HUES64 (cell line): Measurements from ENCODE around the gene TUBAL3.
"Not testable (repeated sequence)": the region's sequence is repeated elsewhere in the genome, so short reads cannot be mapped to it uniquely, and the experiment has no call there.

Experiments used
- H3K27ac ChIP-seq: 2 replicates; pipeline ENCODE4 v1.7.0; 2013; ENCODE audit warnings: low read depth, low read length, inconsistent platforms
- H3K27me3 ChIP-seq: 2 replicates; pipeline ENCODE4 v1.6.1; 2013; ENCODE audit warnings: mild to moderate bottlenecking, low read length; ENCODE audit not compliant: insufficient read depth
- H3K36me3 ChIP-seq: 2 replicates; pipeline ENCODE4 v1.6.1; 2013; ENCODE audit warnings: mild to moderate bottlenecking, low read length; ENCODE audit not compliant: insufficient read depth
- H3K4me1 ChIP-seq: 2 replicates; pipeline ENCODE4 v1.6.1; 2013; ENCODE audit warnings: mild to moderate bottlenecking, low read length, moderate library complexity; ENCODE audit not compliant: insufficient read depth
- H3K4me3 ChIP-seq: 2 replicates; pipeline ENCODE4 v1.5.1; 2013; ENCODE audit warnings: mild to moderate bottlenecking, low read length, moderate library complexity
- H3K9ac ChIP-seq: 2 replicates; pipeline ENCODE4 v1.6.1; 2013; ENCODE audit warnings: mild to moderate bottlenecking, low read depth, low read length
- H3K9me3 ChIP-seq: 2 replicates; pipeline ENCODE4 v1.6.1; 2013; ENCODE audit warnings: low read depth, low read length; ENCODE audit not compliant: insufficient read depth
- WGBS: fragments of 150-250, 120-280 bp; methylation state at CpG from one replicate; pipeline ENCODE4 v1.1.7; 2013; ENCODE audit warnings: missing lambda C conversion rate; 5-methylcytosine and 5-hydroxymethylcytosine counted together

TUBAL3 gene

GRCh38 chr10:5419466-5420094 is 15.0 kb upstream of the TUBAL3 start:
- no peaks in the 10 kb centered on the region for H3K36me3 ChIP-seq
- H3K4me3 ChIP-seq, result no peak overlapping the region
- 93% methylated on average over 3 of the region's 3 CpGs for WGBS

GRCh38 chr10:5418584-5418983 is 14.0 kb upstream of the TUBAL3 start:
- no peaks in the 10 kb centered on the region for H3K9me3 ChIP-seq
- H3K4me3 ChIP-seq, result no peak overlapping the region
- H3K27me3 ChIP-seq, result no peaks in the 10 kb centered on the region
- no peak overlapping the region for H3K9ac ChIP-seq
- no peaks in the 10 kb centered on the region for H3K36me3 ChIP-seq
- peaks cover 38% of the 10 kb centered on the region for H3K4me1 ChIP-seq
- no peak overlapping the region for H3K27ac ChIP-seq

More at GRCh38 chr10:5419466-5420094, 15.0 kb upstream of the TUBAL3 start:
- Histone ChIP-seq H3K9ac (no peak overlapping the region), H3K27ac (no peak overlapping the region), H3K9me3 (no peaks in the 10 kb centered on the region), H3K27me3 (no peaks in the 10 kb centered on the region), H3K4me1 (peaks cover 38% of the 10 kb centered on the region)

- Histone ChIP-seq H3K9ac (no peak overlapping the region), H3K4me1 (peaks cover 40% of the 10 kb centered on the region), H3K4me3 (peak overlapping the region; percentile 21), H3K27me3 (no peaks in the 10 kb centered on the region), H3K36me3 (no peaks in the 10 kb centered on the region), H3K9me3 (no peaks in the 10 kb centered on the region), H3K27ac (no peak overlapping the region; the same call in 1 of the 2 replicates)
- 84% methylated on average over 11 of the region's 11 CpGs for WGBS
These were observed 12.4 kb upstream of the TUBAL3 start for GRCh38 chr10:5416981-5417380.

GRCh38 chr10:5413012-5413938 is 8.6 kb upstream of the TUBAL3 start:
- H3K4me3 ChIP-seq, result peak overlapping the region; percentile 85
- H3K27ac ChIP-seq, result no peak overlapping the region
- H3K36me3 ChIP-seq, result no peaks in the 10 kb centered on the region
- H3K9ac ChIP-seq, result peak overlapping the region; percentile 64
- WGBS, result 15% methylated on average over 19 of the region's 20 CpGs
- no peaks in the 10 kb centered on the region for H3K9me3 ChIP-seq
- H3K4me1 ChIP-seq, result peaks cover 41% of the 10 kb centered on the region
- no peaks in the 10 kb centered on the region for H3K27me3 ChIP-seq

GRCh38 chr10:5412277-5412941 is 7.8 kb upstream of the TUBAL3 start, which contains the start of gene NET1:
Gene NET1 (plus strand): TSS chr10:5412557. CDS start chr10:5412693, 136 bp downstream.
- Histone ChIP-seq H3K36me3 (no peaks in the 10 kb centered on the region), H3K4me3 (peak within 1 kb of the TSS; percentile 85), H3K27ac (peak within 1 kb of the TSS; percentile 79), H3K9ac (peak within 1 kb of the TSS; percentile 85), H3K4me1 (peaks cover 36% of the 10 kb centered on the region), H3K27me3 (no peaks in the 10 kb centered on the region), H3K9me3 (peaks cover under 1% of the 10 kb centered on the region; the same call in 1 of the 2 replicates)
- WGBS, result under 1% methylated on average over 47 of the region's 48 CpGs

GRCh38 chr10:5411941-5412276 is 7.3 kb upstream of the TUBAL3 start:
- H3K36me3 ChIP-seq, result no peaks in the 10 kb centered on the region
- H3K9ac ChIP-seq, result no peak overlapping the region; the same call in 1 of the 2 replicates
- H3K27ac ChIP-seq, result no peak overlapping the region
- no peaks in the 10 kb centered on the region for H3K27me3 ChIP-seq
- peak overlapping the region; percentile 85 for H3K4me3 ChIP-seq
- H3K4me1 ChIP-seq, result peaks cover 31% of the 10 kb centered on the region
- 78% methylated on average over 3 of the region's 3 CpGs for WGBS
- H3K9me3 ChIP-seq, result peaks cover 5% of the 10 kb centered on the region

- not testable (repeated sequence) for H3K4me3 ChIP-seq, H3K27ac ChIP-seq, H3K27me3 ChIP-seq, H3K9ac ChIP-seq, H3K36me3 ChIP-seq
- Histone ChIP-seq H3K9me3 (peaks cover 14% of the 10 kb centered on the region), H3K4me1 (peaks cover 20% of the 10 kb centered on the region)
These were observed 6.2 kb upstream of the TUBAL3 start for GRCh38 chr10:5410787-5411186.

GRCh38 chr10:5406918-5407317 is 2.3 kb upstream of the TUBAL3 start:
- H3K27me3 ChIP-seq, result no peaks in the 10 kb centered on the region
- H3K9me3 ChIP-seq, result peaks cover 14% of the 10 kb centered on the region
- 0 out of 2 replicates have a peak, but pooled peaks cover under 1% of the 10 kb centered on the region for H3K4me1 ChIP-seq
- no peak overlapping the region for H3K9ac ChIP-seq
- 83% methylated on average over 1 of the region's 1 CpG for WGBS
- no peaks in the 10 kb centered on the region for H3K36me3 ChIP-seq
- H3K27ac ChIP-seq, result no peak overlapping the region
- H3K4me3 ChIP-seq, result no peak overlapping the region

- Histone ChIP-seq H3K4me3 (no peak overlapping the region), H3K4me1 (no peaks in the 10 kb centered on the region), H3K36me3 (no peaks in the 10 kb centered on the region), H3K27ac (no peak overlapping the region), H3K27me3 (no peaks in the 10 kb centered on the region), H3K9me3 (peaks cover 14% of the 10 kb centered on the region), H3K9ac (no peak overlapping the region)
- WGBS, result 93% methylated on average over 3 of the region's 3 CpGs
These were observed 1.8 kb downstream of the TUBAL3 start for GRCh38 chr10:5402798-5403197.

- no peaks in the 10 kb centered on the region for H3K9me3 ChIP-seq
- no peak overlapping the region for H3K27ac ChIP-seq
- no peak overlapping the region for H3K4me3 ChIP-seq
- no peaks in the 10 kb centered on the region for H3K27me3 ChIP-seq
- no peak overlapping the region for H3K9ac ChIP-seq
- 96% methylated on average over 8 of the region's 9 CpGs for WGBS
- no peaks in the 10 kb centered on the region for H3K36me3 ChIP-seq
- H3K4me1 ChIP-seq, result no peaks in the 10 kb centered on the region
These were observed 4.0 kb downstream of the TUBAL3 start for GRCh38 chr10:5400468-5401240.
